Stomach (tissue), 9 donors: Measurements from ENCODE around the gene CREM. TPM values are rescaled to one million over a fixed set of nuclear protein-coding genes. Genes with fewer than 3 reads are reported as not detected.

ENCODE experiments used
- DNase-seq, 2 donors: peaks; one replicate each; pipeline versions ENCODE4 v3.0.0 to v3.0.0-alpha.2; 2013 to 2019
- H3K27ac ChIP-seq, 5 donors: fragments of 200-600 bp in 4 of 5; sonication (generic) in 4 of 5; one replicate each; pipeline ENCODE4 v1.5.1; 2013 to 2019; ENCODE audit warnings: mild to moderate bottlenecking in 1 of 5, moderate library complexity in 1 of 5
- H3K27me3 ChIP-seq, 3 donors: fragments of 200-600 bp; sonication (generic); one replicate each; pipeline ENCODE4 v1.5.1; 2017 to 2019; ENCODE audit warnings: mixed run types in 1 of 3
- H3K36me3 ChIP-seq, 4 donors: fragments of 200-600 bp; sonication (generic); 1 replicate in 3 of 4; 2 replicates in 1 of 4; pipeline ENCODE4 v1.5.1; 2016 to 2019
- H3K4me1 ChIP-seq, 4 donors: fragments of 200-600 bp; sonication (generic); one replicate each; pipeline ENCODE4 v1.5.1; 2016 to 2019
- H3K4me3 ChIP-seq, 4 donors: fragments of 200-600 bp; sonication (generic) in 3 of 4; one replicate each; pipeline ENCODE4 v1.5.1; 2016 to 2019; ENCODE audit warnings: mild to moderate bottlenecking in 1 of 4
- H3K9me3 ChIP-seq, 4 donors: fragments of 200-600 bp; sonication (generic); one replicate each; pipeline ENCODE4 v1.5.1; 2016 to 2019
- EP300 ChIP-seq: sonication (generic); formaldehyde crosslinking; IDR thresholded peaks from one replicate; pipeline ENCODE4 v1.6.1; 2017; ENCODE audit warnings: antibody characterized with exemption
- POLR2A ChIP-seq, 4 donors: fragments of 450-650 bp; IDR thresholded peaks; one replicate each; pipeline ENCODE4 v1.6.1; 2016; ENCODE audit warnings: antibody characterized with exemption in 4 of 4, control low read depth in 2 of 4, mild to moderate bottlenecking in 1 of 4, moderate library complexity in 1 of 4
- POLR2AphosphoS5 ChIP-seq, 3 donors: sonication (generic); formaldehyde crosslinking; IDR thresholded peaks; one replicate each; pipeline ENCODE4 v1.6.1; 2016; ENCODE audit warnings: antibody characterized with exemption in 3 of 3
- WGBS, 5 donors: extraction: QIAGEN DNeasy Blood & Tissue Kit in 3 of 5; methylation state at CpG; one replicate each; pipeline versions ENCODE4 v1.1.5 to v1.1.7; 2013 to 2018; 5-methylcytosine and 5-hydroxymethylcytosine counted together
- intact Hi-C: fragments of 100-400 bp; cut with DNase I; formaldehyde crosslinking; loops from one replicate; pipeline ENCODE4 v1.15.1; 2023; ENCODE audit warnings: low total_unique reads
- polyA plus RNA-seq, 3 donors: library from polyadenylated mRNA; stranded (reverse); fragments of 200-250 nt; gene quantifications; one replicate each; pipeline ENCODE4 v1.2.3, GENCODE V29; 2013
- total RNA-seq, 5 donors: library from RNA; depleted of rRNA; stranded (reverse); fragments of >200 nt; gene quantifications; one replicate each; pipeline versions ENCODE4 v1.1.0 to v1.2.3, GENCODE V29; 2014 to 2016
- TF ChIP-seq, protein P1 (sequence below), 7 experiments: fragments of 450-650 bp in 4 of 7; fragments of 200-600 bp in 3 of 7; sonication (generic) in 3 of 7; IDR thresholded peaks; one replicate each; pipeline ENCODE4 v1.5.1; 2016 to 2019; ENCODE audit warnings: antibody characterized with exemption in 7 of 7, control low read depth in 2 of 7, mild to moderate bottlenecking in 1 of 7
- donor health status: healthy with polysubstance abuse.
- donor health status: Bipolar disorder and iron deficiency.
- donor health status: healthy.

Gene CREM
- total and polyA plus RNA-seq, 8 donors = 9.6 to 67.8 (median 32.7) TPM

DNA sequence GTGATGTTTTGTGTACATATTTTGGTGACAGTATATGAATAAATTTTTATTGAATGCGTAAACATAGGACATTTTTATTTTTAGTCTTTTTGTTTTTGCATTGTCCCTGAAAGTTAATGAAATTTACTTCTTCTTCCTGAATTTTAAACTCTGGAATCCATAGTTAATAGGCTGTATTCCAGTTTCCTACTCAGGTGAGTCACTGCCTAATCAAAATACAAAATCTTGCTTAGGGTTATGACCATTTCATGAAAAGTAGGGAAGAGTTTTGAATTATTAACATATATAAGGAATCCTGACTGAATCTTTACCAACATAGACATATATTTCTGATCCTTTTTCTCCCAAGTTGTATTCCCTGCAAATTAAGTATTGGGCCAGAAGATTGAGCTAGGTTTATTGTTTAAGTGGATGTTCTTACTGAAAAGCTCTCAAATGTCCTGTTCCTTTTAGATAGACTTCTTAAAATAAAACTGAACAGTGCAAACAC, 2.6 kb downstream of the CREM start:
- TF ChIP-seq EP300 (no peak), POLR2AphosphoS5 (IDR thresholded peaks at IDR 0.05) (no peak)
- WGBS, 5 donors = 96 to 100% (median 96%) methylated on average over 1 of the region's 1 CpG
- no peaks in the 10 kb centered on the region for H3K9me3 ChIP-seq
- DNase-seq = no peak
- no peaks in the 10 kb centered on the region for H3K27me3 ChIP-seq
- H3K4me3 ChIP-seq = no peak overlapping the region
- no peaks in the 10 kb centered on the region for H3K36me3 ChIP-seq
- H3K4me1 ChIP-seq = peaks cover 10 to 59% (median 33%) of the 10 kb centered on the region in 4 donors
- intact Hi-C loops = no loop called here
- peak overlapping the region in 2 of 5 donors; percentile 7 to 99 for H3K27ac ChIP-seq

DNA sequence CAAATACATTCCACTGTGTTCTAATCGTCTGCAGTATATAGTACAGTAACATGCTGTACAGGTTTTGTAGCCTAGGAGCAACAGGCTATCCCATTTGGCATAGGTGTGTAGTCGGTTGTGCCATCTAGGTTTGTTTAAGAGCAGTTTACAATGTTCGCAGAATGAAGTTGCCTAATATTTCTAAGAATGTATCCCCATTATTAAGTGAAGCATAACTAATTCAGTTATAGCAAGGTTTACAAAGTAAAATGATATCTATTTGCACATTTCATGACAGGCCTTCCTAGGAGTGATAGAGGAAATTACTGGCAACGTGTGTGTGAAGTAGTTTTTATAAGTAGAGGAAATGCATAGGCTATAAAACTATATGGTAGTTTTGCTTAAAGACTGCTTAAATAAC, 4.0 kb downstream of the CREM start:
- DNase-seq = peak in 1 of 2 donors; percentile 38
- no peaks in the 10 kb centered on the region for H3K36me3 ChIP-seq
- peaks cover 10 to 58% (median 33%) of the 10 kb centered on the region in 4 donors for H3K4me1 ChIP-seq
- H3K4me3 ChIP-seq = no peak overlapping the region
- WGBS, 5 donors = 26 to 46% (median 35%) methylated on average over 4 of the region's 4 CpGs
- H3K27ac ChIP-seq = peak overlapping the region in 3 of 5 donors; percentile 7 to 61 (median 32)
- intact Hi-C loops = no loop called here
- H3K9me3 ChIP-seq = no peaks in the 10 kb centered on the region
- H3K27me3 ChIP-seq = no peaks in the 10 kb centered on the region
- TF ChIP-seq, protein P1, sequence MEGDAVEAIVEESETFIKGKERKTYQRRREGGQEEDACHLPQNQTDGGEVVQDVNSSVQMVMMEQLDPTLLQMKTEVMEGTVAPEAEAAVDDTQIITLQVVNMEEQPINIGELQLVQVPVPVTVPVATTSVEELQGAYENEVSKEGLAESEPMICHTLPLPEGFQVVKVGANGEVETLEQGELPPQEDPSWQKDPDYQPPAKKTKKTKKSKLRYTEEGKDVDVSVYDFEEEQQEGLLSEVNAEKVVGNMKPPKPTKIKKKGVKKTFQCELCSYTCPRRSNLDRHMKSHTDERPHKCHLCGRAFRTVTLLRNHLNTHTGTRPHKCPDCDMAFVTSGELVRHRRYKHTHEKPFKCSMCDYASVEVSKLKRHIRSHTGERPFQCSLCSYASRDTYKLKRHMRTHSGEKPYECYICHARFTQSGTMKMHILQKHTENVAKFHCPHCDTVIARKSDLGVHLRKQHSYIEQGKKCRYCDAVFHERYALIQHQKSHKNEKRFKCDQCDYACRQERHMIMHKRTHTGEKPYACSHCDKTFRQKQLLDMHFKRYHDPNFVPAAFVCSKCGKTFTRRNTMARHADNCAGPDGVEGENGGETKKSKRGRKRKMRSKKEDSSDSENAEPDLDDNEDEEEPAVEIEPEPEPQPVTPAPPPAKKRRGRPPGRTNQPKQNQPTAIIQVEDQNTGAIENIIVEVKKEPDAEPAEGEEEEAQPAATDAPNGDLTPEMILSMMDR (IDR thresholded peaks at IDR 0.05) = no peak
- no peak for TF ChIP-seq POLR2AphosphoS5 (IDR thresholded peaks at IDR 0.05)
- no peak for TF ChIP-seq EP300
- TF ChIP-seq POLR2A (IDR thresholded peaks at IDR 0.05) = no peak

DNA sequence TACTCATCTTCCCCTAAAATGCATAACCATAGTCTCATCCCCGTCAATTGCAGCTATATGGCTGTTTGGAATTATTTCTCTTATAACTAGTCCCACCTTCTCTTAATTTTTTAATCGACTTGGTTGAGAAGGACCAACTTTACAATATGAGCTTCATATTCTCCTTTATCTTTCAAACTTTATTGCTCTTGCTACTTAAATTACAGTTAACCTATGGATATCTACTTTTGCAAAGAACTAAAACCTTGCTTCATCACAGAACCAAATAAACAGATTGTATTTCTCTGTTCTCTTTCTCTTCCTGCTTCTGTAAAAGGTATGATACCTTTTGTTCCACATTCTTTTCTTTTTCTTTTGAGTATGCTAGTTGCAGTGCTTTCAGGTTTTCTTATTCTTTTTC, 6.1 kb downstream of the CREM start:
- Histone ChIP-seq H3K4me3 (no peak overlapping the region), H3K4me1 (peaks cover 5 to 51% (median 28%) of the 10 kb centered on the region in 4 donors), H3K9me3 (no peaks in the 10 kb centered on the region), H3K36me3 (no peaks in the 10 kb centered on the region), H3K27me3 (no peaks in the 10 kb centered on the region), H3K27ac (peak overlapping the region in 1 of 5 donors; percentile 46)
- intact Hi-C loops = no loop called here
- 86 to 94% (median 90%) methylated on average over 2 of the region's 2 CpGs for WGBS, 5 donors
- TF ChIP-seq POLR2A (IDR thresholded peaks at IDR 0.05) (no peak), POLR2AphosphoS5 (IDR thresholded peaks at IDR 0.05) (no peak), EP300 (no peak)
- TF ChIP-seq, protein P1 (IDR thresholded peaks at IDR 0.05) = no peak
- no peak for DNase-seq

DNA sequence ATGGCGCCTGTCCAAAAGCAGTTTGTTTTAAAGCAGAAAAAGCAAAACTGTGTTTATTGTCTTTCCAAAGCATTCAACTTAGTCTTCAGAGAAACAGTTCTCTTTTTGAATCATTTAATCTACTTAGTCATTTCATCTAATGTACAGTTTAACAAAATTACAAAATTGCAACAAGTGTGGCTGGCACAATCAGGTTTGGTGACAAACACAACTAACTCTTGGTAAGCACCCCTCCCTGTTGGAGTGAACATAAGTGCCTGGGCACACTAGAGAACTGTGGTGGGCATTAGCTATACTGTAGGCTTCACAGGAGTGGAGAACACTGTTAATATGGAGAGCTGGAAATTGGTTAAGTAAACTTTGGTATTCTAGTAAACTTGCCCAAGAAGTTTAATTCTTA, 6.9 kb downstream of the CREM start:
- no peak for DNase-seq
- Histone ChIP-seq H3K4me3 (no peak overlapping the region), H3K36me3 (no peaks in the 10 kb centered on the region), H3K27me3 (no peaks in the 10 kb centered on the region), H3K27ac (no peak overlapping the region), H3K4me1 (peaks cover 1 to 43% (median 21%) of the 10 kb centered on the region in 4 donors), H3K9me3 (no peaks in the 10 kb centered on the region)
- WGBS, 5 donors = 33 to 93% (median 85%) methylated on average over 1 of the region's 1 CpG
- no peak for TF ChIP-seq POLR2AphosphoS5 (IDR thresholded peaks at IDR 0.05)
- TF ChIP-seq, protein P1 (IDR thresholded peaks at IDR 0.05) = no peak
- intact Hi-C loops = no loop called here

DNA sequence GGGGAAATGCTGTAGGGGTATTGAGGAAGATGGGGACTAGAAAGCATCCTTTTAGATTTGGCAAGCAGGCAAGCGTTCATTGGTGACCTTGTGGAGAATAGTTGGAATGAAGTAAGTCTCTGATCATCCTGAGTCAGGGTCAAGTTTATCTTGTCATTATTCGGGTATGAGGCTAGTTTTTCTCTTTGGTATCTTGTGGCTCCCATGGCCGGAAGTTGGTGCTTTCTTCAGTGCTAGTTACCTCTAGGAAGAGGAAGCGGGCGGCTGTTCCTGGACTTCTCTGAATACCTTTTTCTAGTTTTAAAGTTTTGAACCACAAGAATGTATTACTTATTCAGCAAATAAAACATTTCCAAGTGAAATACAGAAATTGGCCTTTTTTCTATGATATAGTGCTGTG, 9.2 kb downstream of the CREM start:
- no peak overlapping the region for H3K4me3 ChIP-seq
- H3K4me1 ChIP-seq = peaks cover 0 to 22% (median 7%) of the 10 kb centered on the region in 4 donors
- TF ChIP-seq EP300 (no peak), POLR2AphosphoS5 (IDR thresholded peaks at IDR 0.05) (no peak), POLR2A (IDR thresholded peaks at IDR 0.05) (no peak)
- TF ChIP-seq, protein P1 (IDR thresholded peaks at IDR 0.05) = no peak
- no peaks in the 10 kb centered on the region for H3K27me3 ChIP-seq
- H3K9me3 ChIP-seq = no peaks in the 10 kb centered on the region
- 72 to 85% (median 78%) methylated on average over 5 of the region's 5 CpGs for WGBS, 5 donors
- intact Hi-C loops = no loop called here
- H3K36me3 ChIP-seq = no peaks in the 10 kb centered on the region
- DNase-seq = peak in 1 of 2 donors; percentile 35
- no peak overlapping the region for H3K27ac ChIP-seq
